Tibial nerve (tissue), 4 donors: Measurements from ENCODE around the gene MYO6. TPM values are rescaled to one million over a fixed set of nuclear protein-coding genes. Genes with fewer than 3 reads are reported as not detected.

Source experiments
- DNase-seq, 2 donors: peaks; one replicate each; pipeline ENCODE4 v3.0.0-alpha.2; 2019; ENCODE audit warnings: low spot score in 2 of 2
- H3K27ac ChIP-seq, 4 donors: fragments of 200-600 bp; sonication (generic) in 3 of 4; one replicate each; pipeline ENCODE4 v1.5.1; 2017 to 2019; ENCODE audit warnings: mild to moderate bottlenecking in 1 of 4
- H3K27me3 ChIP-seq, 2 donors: fragments of 200-600 bp; sonication (generic) in 1 of 2; one replicate each; pipeline versions ENCODE4 v1.5.1 to v1.6.0; 2017 to 2019
- H3K36me3 ChIP-seq, 3 donors: fragments of 200-600 bp; sonication (generic); one replicate each; pipeline ENCODE4 v1.5.1; 2018 to 2019
- H3K4me1 ChIP-seq, 4 donors: fragments of 200-600 bp; sonication (generic) in 3 of 4; one replicate each; pipeline ENCODE4 v1.5.1; 2017 to 2019
- H3K4me3 ChIP-seq, 4 donors: fragments of 200-600 bp; sonication (generic) in 3 of 4; one replicate each; pipeline ENCODE4 v1.5.1; 2017 to 2019; ENCODE audit warnings: mild to moderate bottlenecking in 1 of 4, moderate library complexity in 1 of 4
- H3K9me3 ChIP-seq, 4 donors: fragments of 200-600 bp; sonication (generic) in 3 of 4; one replicate each; pipeline ENCODE4 v1.5.1; 2017 to 2019
- EP300 ChIP-seq, 2 donors: sonication (generic); formaldehyde crosslinking; IDR thresholded peaks; one replicate each; pipeline ENCODE4 v1.6.1; 2017; ENCODE audit warnings: antibody characterized with exemption in 2 of 2, mild to moderate bottlenecking in 1 of 2
- POLR2A ChIP-seq, 2 donors: fragments of 450-650 bp; IDR thresholded peaks; one replicate each; pipeline ENCODE4 v1.6.1; 2017; ENCODE audit warnings: antibody characterized with exemption in 2 of 2, mild to moderate bottlenecking in 2 of 2, moderate library complexity in 2 of 2
- WGBS, 2 donors: methylation state at CpG; one replicate each; pipeline ENCODE4 v1.1.5; 2018; 5-methylcytosine and 5-hydroxymethylcytosine counted together
- total RNA-seq, 4 donors: library from RNA; depleted of rRNA; stranded (reverse); fragments of >200 nt; gene quantifications; one replicate each; pipeline ENCODE4 v1.1.0, GENCODE V29; 2016
- TF ChIP-seq, protein P1 (sequence below), 5 experiments: fragments of 200-600 bp in 3 of 5; fragments of 450-650 bp in 2 of 5; sonication (generic) in 3 of 5; IDR thresholded peaks; one replicate each; pipeline ENCODE4 v1.5.1; 2016 to 2019; ENCODE audit warnings: antibody characterized with exemption in 5 of 5, mild to moderate bottlenecking in 3 of 5, moderate library complexity in 2 of 5

Gene MYO6
- total RNA-seq, 4 donors from 2014 or later: 16.5 to 21.3 (median 19.2) TPM

GRCh38 chr6:75778757-75779156 lies 29.7 kb downstream of the MYO6 start:
- Histone ChIP-seq H3K36me3 (no peaks in the 10 kb centered on the region), H3K9me3 (no peaks in the 10 kb centered on the region)
- DNase-seq: no peak

GRCh38 chr6:75786152-75786551 lies 37.1 kb downstream of the MYO6 start:
- no peak overlapping the region for H3K4me3 ChIP-seq
- H3K4me1 ChIP-seq: no peaks in the 10 kb centered on the region
- TF ChIP-seq POLR2A (IDR thresholded peaks at IDR 0.05): no peak
- TF ChIP-seq, protein P1, sequence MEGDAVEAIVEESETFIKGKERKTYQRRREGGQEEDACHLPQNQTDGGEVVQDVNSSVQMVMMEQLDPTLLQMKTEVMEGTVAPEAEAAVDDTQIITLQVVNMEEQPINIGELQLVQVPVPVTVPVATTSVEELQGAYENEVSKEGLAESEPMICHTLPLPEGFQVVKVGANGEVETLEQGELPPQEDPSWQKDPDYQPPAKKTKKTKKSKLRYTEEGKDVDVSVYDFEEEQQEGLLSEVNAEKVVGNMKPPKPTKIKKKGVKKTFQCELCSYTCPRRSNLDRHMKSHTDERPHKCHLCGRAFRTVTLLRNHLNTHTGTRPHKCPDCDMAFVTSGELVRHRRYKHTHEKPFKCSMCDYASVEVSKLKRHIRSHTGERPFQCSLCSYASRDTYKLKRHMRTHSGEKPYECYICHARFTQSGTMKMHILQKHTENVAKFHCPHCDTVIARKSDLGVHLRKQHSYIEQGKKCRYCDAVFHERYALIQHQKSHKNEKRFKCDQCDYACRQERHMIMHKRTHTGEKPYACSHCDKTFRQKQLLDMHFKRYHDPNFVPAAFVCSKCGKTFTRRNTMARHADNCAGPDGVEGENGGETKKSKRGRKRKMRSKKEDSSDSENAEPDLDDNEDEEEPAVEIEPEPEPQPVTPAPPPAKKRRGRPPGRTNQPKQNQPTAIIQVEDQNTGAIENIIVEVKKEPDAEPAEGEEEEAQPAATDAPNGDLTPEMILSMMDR (IDR thresholded peaks at IDR 0.05): no peak
- TF ChIP-seq EP300 (IDR thresholded peaks at IDR 0.05): no peak
- H3K27ac ChIP-seq: no peak overlapping the region
- DNase-seq: no peak
- H3K9me3 ChIP-seq: no peaks in the 10 kb centered on the region
- H3K27me3 ChIP-seq: no peaks in the 10 kb centered on the region
- H3K36me3 ChIP-seq: no peaks in the 10 kb centered on the region
- WGBS, 2 donors: 74 to 78% methylated on average over 2 of the region's 2 CpGs

More at GRCh38 chr6:75778757-75779156, 29.7 kb downstream of the MYO6 start:
- TF ChIP-seq, protein P1 (IDR thresholded peaks at IDR 0.05): no peak
- no peak for TF ChIP-seq EP300 (IDR thresholded peaks at IDR 0.05)
- no peak for TF ChIP-seq POLR2A (IDR thresholded peaks at IDR 0.05)
- no peaks in the 10 kb centered on the region for H3K4me1 ChIP-seq
- no peak overlapping the region for H3K27ac ChIP-seq
- no peaks in the 10 kb centered on the region for H3K27me3 ChIP-seq
- 92% methylated on average over 4 of the region's 4 CpGs for WGBS, 2 donors
- H3K4me3 ChIP-seq: no peak overlapping the region

- no peaks in the 10 kb centered on the region for H3K9me3 ChIP-seq
- no peaks in the 10 kb centered on the region for H3K27me3 ChIP-seq
- no peak for TF ChIP-seq POLR2A (IDR thresholded peaks at IDR 0.05)
- TF ChIP-seq, protein P1 (IDR thresholded peaks at IDR 0.05): no peak
- TF ChIP-seq EP300 (IDR thresholded peaks at IDR 0.05): no peak
- WGBS, 2 donors: 97 to 100% methylated on average over 1 of the region's 1 CpG
- peaks cover 0 to 12% (median 0%) of the 10 kb centered on the region in 4 donors for H3K4me1 ChIP-seq
- H3K36me3 ChIP-seq: no peaks in the 10 kb centered on the region
- no peak for DNase-seq
- H3K27ac ChIP-seq: no peak overlapping the region
- no peak overlapping the region for H3K4me3 ChIP-seq
Observed at GRCh38 chr6:75788894-75789293, 39.9 kb downstream of the MYO6 start.

GRCh38 chr6:75791881-75792280 lies 42.8 kb downstream of the MYO6 start:
- Histone ChIP-seq H3K27me3 (no peaks in the 10 kb centered on the region), H3K4me3 (no peak overlapping the region), H3K4me1 (peaks cover 0 to 24% (median 6%) of the 10 kb centered on the region in 4 donors), H3K9me3 (no peaks in the 10 kb centered on the region), H3K27ac (no peak overlapping the region), H3K36me3 (no peaks in the 10 kb centered on the region)
- DNase-seq: no peak
- 29 to 39% methylated on average over 3 of the region's 3 CpGs for WGBS, 2 donors
- TF ChIP-seq POLR2A (IDR thresholded peaks at IDR 0.05) (no peak), EP300 (IDR thresholded peaks at IDR 0.05) (no peak)
- TF ChIP-seq, protein P1 (IDR thresholded peaks at IDR 0.05): no peak

- WGBS, 2 donors: 57 to 64% methylated on average over 4 of the region's 4 CpGs
Observed at GRCh38 chr6:75794351-75794846, 45.4 kb downstream of the MYO6 start.

More at GRCh38 chr6:75794351-75794846, 45.4 kb downstream of the MYO6 start:
- Histone ChIP-seq H3K27ac (no peak overlapping the region), H3K36me3 (no peaks in the 10 kb centered on the region), H3K27me3 (no peaks in the 10 kb centered on the region), H3K9me3 (no peaks in the 10 kb centered on the region), H3K4me1 (peaks cover 0 to 24% (median 6%) of the 10 kb centered on the region in 4 donors), H3K4me3 (no peak overlapping the region)
- no peak for TF ChIP-seq EP300 (IDR thresholded peaks at IDR 0.05)
- TF ChIP-seq, protein P1 (IDR thresholded peaks at IDR 0.05): no peak
- TF ChIP-seq POLR2A (IDR thresholded peaks at IDR 0.05): no peak
- DNase-seq: no peak
